B cell (primary cell): ENCODE measurements around the gene NR1D1. TPM values are rescaled to one million over a fixed set of nuclear protein-coding genes. Genes with fewer than 3 reads are reported as not detected.

Source experiments
- ATAC-seq: fragments of 200-7000 bp; cut with Tn5 transposase; one replicate; pipeline ENCODE4 v1.10.0; 2021; ENCODE audit warnings: low read depth, mild to moderate bottlenecking, moderate number of reproducible peaks, moderate library complexity
- CTCF ChIA-PET: fragments of 350-600 bp; sonication (Branson Sonifier 250); formaldehyde crosslinking; loops from one replicate; lab custom pipeline; 2021; ENCODE audit warnings: antibody characterized with exemption, inconsistent platforms; lab: Charles Lee
- POLR2A ChIA-PET: fragments of 350-600 bp; sonication (Branson Sonifier 250); formaldehyde crosslinking; loops from one replicate; lab custom pipeline; 2021; ENCODE audit warnings: antibody characterized with exemption; lab: Charles Lee
- DNase-seq: peaks from one replicate; pipeline ENCODE4 v3.0.0; 2013
- H2AFZ ChIP-seq: 2 replicates; pipeline ENCODE4 v1.6.1; 2012; ENCODE audit warnings: mild to moderate bottlenecking, low read depth, low read length; ENCODE audit not compliant: insufficient read depth, poor library complexity, severe bottlenecking
- H3K27ac ChIP-seq, 2 donors: 1 replicate in 1 of 2; 2 replicates in 1 of 2; pipeline ENCODE4 v1.5.1; 2012 to 2013; ENCODE audit warnings: low read length in 2 of 2, mild to moderate bottlenecking in 2 of 2, moderate library complexity in 1 of 2
- H3K27me3 ChIP-seq, 4 experiments: fragments of 200-600 bp in 1 of 4; sonication (generic) in 1 of 4; replicated peaks in 1 of 4; 1 replicate in 2 of 4; 2 replicates in 2 of 4; pipeline versions ENCODE4 v1.6.1 to v1.7.0; 2013 to 2016; ENCODE audit warnings: low read length in 3 of 4, mild to moderate bottlenecking in 2 of 4, mixed read lengths in 1 of 4, moderate library complexity in 1 of 4; ENCODE audit not compliant: insufficient read depth in 4 of 4, control insufficient read depth in 3 of 4; ENCODE audit errors: control extremely low read depth in 1 of 4
- H3K36me3 ChIP-seq, 2 experiments: replicated peaks in 1 of 2; 1 replicate in 1 of 2; 2 replicates in 1 of 2; pipeline versions ENCODE4 v1.6.1 to v1.7.1; 2013; ENCODE audit warnings: low read length in 1 of 2; ENCODE audit not compliant: insufficient read depth in 2 of 2, control insufficient read depth in 1 of 2; ENCODE audit errors: control extremely low read depth in 1 of 2, extremely low read depth in 1 of 2
- H3K4me1 ChIP-seq, 2 donors: fragments of 200-600 bp in 1 of 2; sonication (generic) in 1 of 2; 1 replicate in 1 of 2; 2 replicates in 1 of 2; pipeline versions ENCODE4 v1.5.1 to v1.6.1; 2013 to 2017; ENCODE audit warnings: low read length in 2 of 2; ENCODE audit not compliant: control insufficient read depth in 2 of 2, insufficient read depth in 2 of 2
- H3K4me2 ChIP-seq: replicated peaks from 2 replicates; pipeline ENCODE3; 2012; ENCODE audit warnings: mild to moderate bottlenecking, low read depth, low read length; ENCODE audit not compliant: poor library complexity, severe bottlenecking
- H3K4me3 ChIP-seq, 5 experiments: fragments of 200-600 bp in 1 of 5; sonication (generic) in 1 of 5; 1 replicate in 3 of 5; 2 replicates in 2 of 5; pipeline versions ENCODE4 v1.5.1 to v1.7.0; 2011 to 2016; ENCODE audit warnings: low read length in 4 of 5, mild to moderate bottlenecking in 4 of 5, low read depth in 2 of 5, control low read depth in 1 of 5, moderate library complexity in 1 of 5; ENCODE audit not compliant: insufficient read depth in 1 of 5; ENCODE audit errors: control extremely low read depth in 1 of 5, extremely low read depth in 1 of 5
- H3K79me2 ChIP-seq: fragments of 200-600 bp; sonication (generic); one replicate; pipeline ENCODE4 v1.6.0; 2016; ENCODE audit warnings: low read length; ENCODE audit not compliant: control insufficient read depth, insufficient read depth
- H3K9ac ChIP-seq: fragments of 200-600 bp; sonication (generic); 2 replicates; pipeline ENCODE4 v1.6.1; 2017; ENCODE audit warnings: mild to moderate bottlenecking, low read length, moderate library complexity
- H3K9me3 ChIP-seq, 3 donors: one replicate each; pipeline versions ENCODE4 v1.6.1 to v1.7.1; 2013; ENCODE audit warnings: low read length in 2 of 3; ENCODE audit not compliant: control insufficient read depth in 2 of 3, insufficient read depth in 1 of 3; ENCODE audit errors: control extremely low read depth in 1 of 3
- H4K20me1 ChIP-seq: 2 replicates; pipeline ENCODE4 v1.6.0; 2012; ENCODE audit warnings: mild to moderate bottlenecking, low read length; ENCODE audit not compliant: insufficient read depth, control insufficient read depth, poor library complexity, severe bottlenecking
- H3K27ac Mint-ChIP-seq: one replicate; pipeline ENCODE4 v1.8.0; 2021; ENCODE audit warnings: mixed read lengths
- H3K27me3 Mint-ChIP-seq: one replicate; pipeline ENCODE4 v1.8.0; 2021; ENCODE audit warnings: mixed read lengths
- H3K4me1 Mint-ChIP-seq: one replicate; pipeline ENCODE4 v1.8.0; 2021; ENCODE audit warnings: mixed read lengths
- H3K4me3 Mint-ChIP-seq: one replicate; pipeline ENCODE4 v1.8.0; 2021; ENCODE audit warnings: mixed read lengths
- H3K9me3 Mint-ChIP-seq: one replicate; pipeline ENCODE4 v1.8.0; 2022; ENCODE audit warnings: mixed read lengths; ENCODE audit not compliant: insufficient read depth
- EZH2 ChIP-seq: IDR thresholded peaks from 2 replicates; pipeline ENCODE4 v1.6.1; 2012; ENCODE audit warnings: borderline replicate concordance, low read depth, mild to moderate bottlenecking, moderate library complexity, low read length; ENCODE audit not compliant: insufficient read depth, poor library complexity, severe bottlenecking
- WGBS: methylation state at CpG from one replicate; pipeline ENCODE4 v1.1.5; 2013; ENCODE audit warnings: missing lambda C conversion rate; ENCODE audit not compliant: insufficient coverage; 5-methylcytosine and 5-hydroxymethylcytosine counted together
- intact Hi-C: fragments of 100-400 bp; cut with micrococcal nuclease; formaldehyde crosslinking; loops from one replicate; pipeline ENCODE4 v1.10.0; 2022
- polyA plus RNA-seq: library from polyadenylated mRNA; depleted of rRNA; stranded (reverse); fragments of >200 nt; gene quantifications from 2 replicates; pipeline ENCODE4 v1.2.3, GENCODE V29; 2012
- total RNA-seq, 2 donors: library from RNA; stranded (reverse); fragments of 120-200 nt in 1 of 2; gene quantifications; 1 replicate in 1 of 2; 2 replicates in 1 of 2; pipeline versions ENCODE4 v1.2.3 to v1.2.4, GENCODE V29; 2013 to 2022
- TF ChIP-seq, protein P1 (sequence below): fragments of 200-600 bp; IDR thresholded peaks from one replicate; pipeline ENCODE4 v1.8.0; 2022; ENCODE audit warnings: antibody characterized with exemption, mild to moderate bottlenecking

Gene NR1D1
- total and polyA plus RNA-seq, 2 donors (not counting 1 experiment from before 2014, with no cell fraction given) = 6.7 to 7.7 TPM

DNA sequence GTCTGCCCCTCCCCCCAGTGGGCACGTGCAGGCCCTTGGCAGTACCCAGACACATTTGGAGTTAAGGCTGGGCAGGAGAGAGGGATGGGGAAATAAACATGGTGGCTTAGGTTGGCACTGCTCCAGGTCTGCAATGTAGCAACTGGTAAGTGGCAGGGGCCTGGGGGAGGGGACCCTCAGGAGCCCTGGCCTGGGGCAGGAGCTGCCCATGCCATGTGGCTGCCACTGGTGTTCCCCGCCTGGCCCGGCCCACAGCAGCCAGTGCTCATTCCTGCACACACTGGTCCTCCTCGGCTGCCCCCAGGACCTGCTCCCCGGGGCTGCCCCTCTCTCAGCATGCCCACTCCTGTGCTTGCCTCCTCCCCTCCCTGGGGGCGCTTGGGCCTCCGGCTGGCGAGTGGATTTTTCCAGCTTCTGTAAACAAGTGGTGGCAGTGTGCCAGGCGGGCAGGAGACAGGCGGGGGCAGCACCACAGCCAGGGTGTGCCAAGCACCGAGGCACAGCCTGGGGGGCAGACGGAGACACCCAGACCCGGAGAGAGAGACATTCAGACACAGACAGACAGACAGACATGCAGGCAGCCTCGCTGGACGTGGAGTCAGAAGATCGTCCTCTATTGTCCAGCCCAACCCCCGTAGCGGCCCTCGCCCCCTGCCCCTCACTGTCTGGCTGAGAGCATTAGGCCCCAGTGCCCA lies 28.2 kb downstream of the NR1D1 start:
- H3K4me3 Mint-ChIP-seq = no peak overlapping the region
- DNase-seq (no peak), ATAC-seq (no peak)
- no peaks in the 10 kb centered on the region for H3K27me3 Mint-ChIP-seq
- no peaks in the 10 kb centered on the region for H3K9me3 Mint-ChIP-seq
- Histone ChIP-seq H3K4me2 (peak overlapping the region; percentile 32), H3K27me3 (no peaks in the 10 kb centered on the region), H3K36me3 (peaks cover 0 to 6% of the 10 kb centered on the region in 2 experiments), H3K4me3 (no peak overlapping the region), H4K20me1 (peaks cover 37% of the 10 kb centered on the region), H3K79me2 (peaks cover 37% of the 10 kb centered on the region), H2AFZ (no peak overlapping the region), H3K9me3 (no peaks in the 10 kb centered on the region), H3K9ac (no peak overlapping the region), H3K4me1 (peaks cover 55 to 58% of the 10 kb centered on the region in 2 donors), H3K27ac (no peak overlapping the region)
- peaks cover 71% of the 10 kb centered on the region for H3K4me1 Mint-ChIP-seq
- no peak overlapping the region for H3K27ac Mint-ChIP-seq
- ChIA-PET CTCF (interaction anchor here (1.8 to 8.4 kb wide), 5 partner anchors 8 to 40 kb away, joined by 12 to 128 read pairs (median 70); partner anchors contain the start of genes NR1D1 and THRA), POLR2A (interaction anchor here (1.0 kb wide), 1 partner anchor 23 kb away, joined by 3 read pairs; no protein-coding TSS in a partner anchor)
- TF ChIP-seq EZH2 = no peak
- TF ChIP-seq, protein P1, sequence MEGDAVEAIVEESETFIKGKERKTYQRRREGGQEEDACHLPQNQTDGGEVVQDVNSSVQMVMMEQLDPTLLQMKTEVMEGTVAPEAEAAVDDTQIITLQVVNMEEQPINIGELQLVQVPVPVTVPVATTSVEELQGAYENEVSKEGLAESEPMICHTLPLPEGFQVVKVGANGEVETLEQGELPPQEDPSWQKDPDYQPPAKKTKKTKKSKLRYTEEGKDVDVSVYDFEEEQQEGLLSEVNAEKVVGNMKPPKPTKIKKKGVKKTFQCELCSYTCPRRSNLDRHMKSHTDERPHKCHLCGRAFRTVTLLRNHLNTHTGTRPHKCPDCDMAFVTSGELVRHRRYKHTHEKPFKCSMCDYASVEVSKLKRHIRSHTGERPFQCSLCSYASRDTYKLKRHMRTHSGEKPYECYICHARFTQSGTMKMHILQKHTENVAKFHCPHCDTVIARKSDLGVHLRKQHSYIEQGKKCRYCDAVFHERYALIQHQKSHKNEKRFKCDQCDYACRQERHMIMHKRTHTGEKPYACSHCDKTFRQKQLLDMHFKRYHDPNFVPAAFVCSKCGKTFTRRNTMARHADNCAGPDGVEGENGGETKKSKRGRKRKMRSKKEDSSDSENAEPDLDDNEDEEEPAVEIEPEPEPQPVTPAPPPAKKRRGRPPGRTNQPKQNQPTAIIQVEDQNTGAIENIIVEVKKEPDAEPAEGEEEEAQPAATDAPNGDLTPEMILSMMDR = no peak
- WGBS = 57% methylated on average over 17 of the region's 19 CpGs
- intact Hi-C loops = no loop called here
